NOMO-1 treated with dmso at 0.1 percent for 144 hours (cell line): ENCODE data around the gene KRT78.
"Not testable (repeated sequence)": the region's sequence is repeated elsewhere in the genome, so short reads cannot be mapped to it uniquely, and the experiment has no call there.

Experiments used
- DNase-seq: peaks from one replicate; lab custom pipeline; 2025; ENCODE audit not compliant: unreplicated experiment; lab: John Stamatoyannopoulos, UW

The KRT78 gene

GRCh38 chr12:52798671-52799504 lies 49.9 kb downstream of the KRT78 start:
- no peak for DNase-seq

GRCh38 chr12:52798003-52798670 lies 50.7 kb downstream of the KRT78 start:
- no peak for DNase-seq

GRCh38 chr12:52797529-52797894 lies 51.3 kb downstream of the KRT78 start:
- no peak for DNase-seq

DNA sequence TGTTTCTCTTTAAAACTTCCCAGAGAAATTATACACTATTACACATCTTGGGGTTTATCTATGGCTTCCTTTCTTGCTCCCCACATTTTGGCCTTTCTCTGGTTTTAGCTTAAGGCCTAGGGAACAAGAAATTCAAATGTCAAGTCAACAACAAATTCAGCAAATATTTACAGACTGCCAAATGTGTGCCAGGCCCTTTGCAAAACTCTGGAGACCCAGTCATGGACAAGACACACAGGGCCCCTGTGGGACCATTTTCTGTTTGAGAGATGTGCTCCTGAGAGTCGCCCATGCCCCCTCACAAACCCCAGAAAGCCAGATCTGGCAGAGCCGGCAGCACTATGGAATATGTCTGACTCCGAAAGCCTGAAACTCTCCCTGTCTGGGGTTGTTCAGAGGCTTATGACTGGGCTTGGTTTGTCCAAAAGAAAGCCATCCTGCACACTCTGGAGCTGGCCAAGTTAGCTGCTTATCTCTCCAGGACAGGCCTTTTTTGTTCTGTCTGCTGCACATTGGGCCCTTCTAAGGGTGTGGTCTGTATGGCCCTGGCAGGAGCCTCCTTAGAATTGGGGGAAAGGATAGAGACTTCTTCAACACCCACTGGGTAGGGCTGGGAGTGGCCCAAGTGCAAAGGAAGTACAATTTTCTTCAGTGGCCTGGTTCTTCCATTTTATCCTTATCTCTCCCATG lies 51.8 kb downstream of the KRT78 start:
- DNase-seq, result no peak

DNA sequence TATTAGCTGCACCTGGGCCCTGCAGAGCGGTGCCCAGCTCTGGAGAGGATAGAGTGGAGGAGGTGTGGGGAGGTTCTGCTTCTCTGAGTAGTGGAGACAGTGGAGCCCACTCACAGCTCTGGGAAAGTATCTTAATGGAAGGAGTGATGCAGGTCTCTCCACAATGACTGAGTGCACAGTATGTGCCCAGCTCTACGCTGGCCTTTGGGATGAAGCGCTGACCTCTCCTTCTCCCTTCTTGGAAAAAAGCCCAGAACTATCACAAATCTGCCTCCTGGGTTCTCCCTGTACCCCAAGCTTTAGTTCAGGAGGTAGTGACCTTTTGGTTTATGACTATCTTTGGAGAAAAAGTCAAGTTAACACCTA lies 52.4 kb downstream of the KRT78 start:
- DNase-seq, result no peak

DNA sequence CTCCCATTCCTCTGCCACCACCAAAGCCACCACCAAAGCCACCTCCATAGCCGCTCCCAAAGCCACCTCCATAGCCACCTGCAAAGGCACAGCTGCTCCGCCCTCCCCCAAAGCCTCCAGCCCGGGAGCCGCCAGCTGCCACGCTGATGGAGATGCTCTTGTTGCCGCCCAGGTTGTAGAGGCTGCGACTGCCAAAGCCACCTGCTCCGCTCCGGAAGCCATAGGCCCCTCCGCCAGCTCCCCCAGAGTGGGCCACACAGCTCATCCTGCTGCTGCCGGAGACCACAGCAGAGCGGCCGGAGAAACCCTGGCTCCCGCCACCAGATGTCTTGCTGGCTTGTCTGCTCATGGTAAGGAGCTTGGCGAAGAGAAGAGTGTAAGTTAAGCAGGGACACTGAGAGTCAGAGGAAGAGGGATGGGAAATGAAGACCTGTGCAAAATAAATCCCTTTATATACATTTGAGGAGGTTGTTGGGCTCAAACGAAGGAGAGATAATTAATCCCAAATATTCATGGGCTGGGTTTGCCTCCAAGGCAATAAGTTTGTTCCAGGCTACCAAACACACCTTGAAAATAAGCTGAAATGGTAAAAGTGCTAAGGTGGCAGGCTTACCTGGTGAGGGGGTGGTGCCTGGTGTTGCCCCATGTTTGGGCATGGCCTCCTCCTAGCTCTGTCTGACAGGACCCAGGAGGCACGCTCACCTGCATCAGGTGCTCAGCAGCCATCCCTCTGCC lies 52.9 kb downstream of the KRT78 start, which contains the start of gene KRT3:
KRT3 (minus strand) TSS at position 424 of the 735 bp plus-strand sequence; CDS start at position 349, 75 bp downstream.
- no peak for DNase-seq

GRCh38 chr12:52795332-52795674 lies 53.5 kb downstream of the KRT78 start:
- not testable (repeated sequence) for DNase-seq

DNA sequence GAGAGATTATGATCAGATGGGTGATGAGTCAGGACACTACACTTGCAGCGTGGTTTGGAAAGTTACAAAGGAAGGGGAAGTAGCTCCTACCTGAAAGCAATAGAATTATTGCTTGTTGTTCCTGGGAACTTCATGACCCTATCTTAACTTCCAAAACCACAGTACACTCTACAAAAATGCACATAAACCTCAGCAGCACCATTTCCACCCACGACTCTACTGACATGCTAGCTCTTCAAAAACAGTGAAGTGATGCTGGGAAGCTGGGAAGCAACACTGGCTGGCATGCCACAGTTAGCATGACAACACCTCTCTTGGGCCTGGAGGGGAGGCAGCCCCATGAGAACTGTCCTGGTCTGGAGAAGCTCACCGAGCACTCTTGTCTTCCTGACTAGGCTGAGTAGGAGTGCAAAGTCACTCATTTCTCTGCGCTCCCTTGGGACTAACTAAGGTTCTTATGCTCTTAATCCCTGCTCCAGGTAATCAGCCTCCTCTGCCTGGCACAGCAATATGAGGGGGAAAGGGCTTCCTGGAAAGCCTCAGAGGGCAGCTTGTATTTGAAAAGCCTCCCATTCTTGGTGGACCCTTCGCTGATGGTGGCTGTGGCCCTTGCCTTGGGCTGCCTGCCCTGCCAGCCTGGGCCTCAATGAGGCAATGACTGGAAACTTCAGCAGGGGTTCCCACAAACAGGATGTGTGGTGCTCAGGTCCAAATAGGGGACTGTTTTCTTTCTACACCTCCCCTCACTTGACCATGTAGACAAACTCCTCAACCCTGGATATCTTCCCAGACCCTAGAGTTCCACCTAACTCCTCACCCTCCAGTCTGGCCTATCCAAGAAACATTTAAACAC lies 54.1 kb downstream of the KRT78 start:
- no peak for DNase-seq

- no peak for DNase-seq
These were observed 56.4 kb downstream of the KRT78 start for GRCh38 chr12:52792185-52793029.

DNA sequence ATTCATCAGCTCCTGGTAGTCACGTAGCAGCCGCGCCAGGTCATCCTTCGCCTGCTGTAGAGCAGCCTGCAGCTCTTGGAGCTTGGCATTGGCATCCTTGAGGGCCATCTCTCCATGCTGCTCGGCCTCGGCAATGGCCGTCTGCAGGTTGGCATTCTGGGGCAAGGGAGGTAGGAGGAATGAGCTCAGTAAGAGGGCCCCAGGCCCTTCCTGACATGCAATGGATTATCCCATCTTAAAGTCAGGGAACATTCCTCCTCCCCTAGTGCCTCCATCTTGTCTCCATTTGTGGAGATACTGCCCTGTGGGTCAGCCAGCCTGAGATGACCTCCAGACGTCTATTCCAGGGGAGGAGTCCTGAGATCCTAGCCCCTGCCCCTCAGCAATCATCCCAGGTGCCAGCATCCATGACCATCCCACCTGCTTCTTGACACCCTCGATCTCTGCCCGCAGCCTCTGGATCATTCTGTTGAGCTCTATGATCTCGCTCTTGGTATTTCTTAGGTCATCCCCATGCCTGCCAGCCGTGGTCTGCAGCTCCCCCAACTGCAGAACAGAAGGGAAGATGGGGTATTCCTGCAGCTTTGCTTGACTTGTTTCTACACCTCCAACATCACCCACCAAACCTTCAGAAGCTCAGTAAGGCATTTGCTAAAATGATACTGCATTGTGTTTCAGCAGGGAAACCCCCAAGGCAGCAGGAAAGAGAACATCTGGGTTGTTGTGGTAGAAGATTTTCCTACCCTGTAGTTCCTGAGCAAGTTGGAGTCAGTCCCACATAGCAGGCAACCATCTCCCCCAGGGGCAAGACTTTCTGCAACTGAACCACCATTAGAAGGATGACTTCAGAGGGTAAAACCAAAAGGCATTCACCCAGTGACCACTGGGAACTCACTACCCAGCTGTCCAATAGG lies 57.3 kb downstream of the KRT78 start:
- DNase-seq, result no peak

DNA sequence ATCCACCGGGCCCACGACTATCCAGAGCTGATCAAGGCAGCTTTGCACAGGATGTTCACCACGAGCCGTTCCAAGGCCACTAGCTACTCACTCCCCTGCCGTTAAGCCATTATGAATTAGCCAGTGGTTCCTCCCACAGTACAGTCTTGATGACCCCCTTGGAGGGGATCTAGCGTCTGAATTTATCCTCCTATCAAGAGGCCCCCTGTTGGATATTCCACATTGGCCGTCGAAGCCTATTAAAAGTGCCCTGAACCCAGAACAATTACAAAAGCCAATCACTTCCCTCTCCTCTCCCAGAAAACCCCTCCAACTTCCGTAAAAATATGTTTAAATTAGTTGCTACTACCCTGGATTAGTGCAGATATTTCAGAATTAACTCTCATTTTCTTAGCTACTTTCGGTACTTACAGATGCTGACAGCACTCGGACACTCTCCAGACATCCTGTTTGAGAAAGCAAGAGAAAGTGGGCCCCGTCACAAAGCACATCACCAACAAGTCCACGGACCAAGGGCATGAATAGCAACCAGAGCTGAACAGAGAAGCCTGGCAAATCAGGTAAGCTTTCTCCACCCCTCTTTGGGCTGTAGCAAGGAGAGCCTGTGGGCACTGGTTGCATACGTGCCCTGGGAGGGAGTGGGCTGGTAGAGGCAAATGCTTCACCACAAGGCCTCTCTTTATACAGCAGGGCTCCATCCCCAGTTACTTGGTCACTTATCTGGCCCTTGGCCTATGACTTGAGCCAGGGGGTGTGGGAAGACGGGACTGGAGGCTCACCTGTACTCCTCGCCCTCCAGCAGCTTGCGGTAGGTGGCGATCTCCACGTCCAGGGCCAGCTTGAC lies 58.1 kb downstream of the KRT78 start:
- DNase-seq, result no peak

- no peak for DNase-seq
These were observed 59.0 kb downstream of the KRT78 start for GRCh38 chr12:52789637-52790426.

GRCh38 chr12:52788876-52789636 lies 59.7 kb downstream of the KRT78 start:
- no peak for DNase-seq

DNA sequence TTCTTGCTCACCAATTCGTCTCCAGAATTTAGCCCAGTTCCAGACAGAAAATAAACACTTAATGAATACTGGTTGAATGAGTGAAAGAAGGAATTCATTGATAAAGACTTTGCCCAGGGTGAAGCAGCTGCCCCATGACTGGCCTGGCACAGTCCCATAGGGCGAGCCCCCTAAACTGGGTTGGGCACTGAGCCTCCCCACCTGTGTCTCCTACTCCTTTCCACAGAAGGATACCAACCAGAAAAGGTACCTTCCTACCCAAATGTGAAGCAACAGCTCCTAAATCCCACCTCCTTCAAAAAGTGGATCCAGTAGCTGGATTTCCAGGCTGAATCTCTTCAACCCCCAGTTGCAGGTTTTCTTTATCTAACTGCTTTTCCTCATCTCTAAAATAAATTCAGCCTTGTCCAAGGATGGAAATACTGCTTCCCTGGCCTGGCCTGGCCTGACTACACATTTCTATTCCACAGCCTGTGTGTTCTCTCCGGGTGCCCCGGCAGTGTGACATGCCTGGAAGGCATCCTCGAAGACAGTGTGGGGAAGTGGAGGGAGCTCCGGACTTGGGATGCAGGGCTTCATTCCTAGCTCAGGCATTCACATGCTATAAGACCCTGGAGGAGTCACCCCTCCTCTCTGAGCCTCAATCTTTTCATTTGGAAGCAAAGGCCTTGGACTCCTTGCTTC lies 60.5 kb downstream of the KRT78 start:
- DNase-seq, result no peak
